IMR-90 (cell line): ENCODE measurements around the gene FXYD4. TPM values are rescaled to one million over a fixed set of nuclear protein-coding genes. Genes with fewer than 3 reads are reported as not detected.

Source experiments
- ATAC-seq: fragments of 200-7000 bp; cut with Tn5 transposase; 2 replicates; pipeline ENCODE4 v1.9.1; 2020; ENCODE audit warnings: low read depth, mild to moderate bottlenecking, moderate library complexity
- BruUV-seq: library from RNA; stranded (reverse); fragments of 400-500 nt; replicated peaks from 2 replicates; lab custom pipeline; 2021; lab: Mats Ljungman, UMichigan
- CTCF ChIA-PET: fragments of 300-600 bp; formaldehyde crosslinking; extraction: SDS; loops from one replicate; lab custom pipeline; 2021; ENCODE audit warnings: antibody characterized with exemption; lab: Yijun Ruan, JAX
- POLR2A ChIA-PET: fragments of 300-600 bp; sonication (Branson Sonifier 250); formaldehyde crosslinking; loops from one replicate; lab custom pipeline; 2022; ENCODE audit warnings: antibody characterized with exemption; ENCODE audit not compliant: unreplicated experiment; lab: Charles Lee
- DNase-seq: peaks from one replicate; pipeline ENCODE4 v3.0.0; 2013
- H2AFZ ChIP-seq: replicated peaks from 2 replicates; pipeline ENCODE3; 2013; ENCODE audit warnings: low read length, mild to moderate bottlenecking; ENCODE audit not compliant: poor library complexity
- H2AK5ac ChIP-seq: 2 replicates; pipeline ENCODE4 v1.6.1; 2013; ENCODE audit warnings: low read depth, low read length, inconsistent platforms
- H2AK9ac ChIP-seq: replicated peaks from 2 replicates; pipeline ENCODE3; 2013; ENCODE audit warnings: mild to moderate bottlenecking, low read depth, low read length, moderate library complexity; ENCODE audit not compliant: poor library complexity
- H2BK120ac ChIP-seq: 2 replicates; pipeline ENCODE4 v1.6.1; 2013; ENCODE audit warnings: low read depth, low read length, inconsistent platforms
- H2BK15ac ChIP-seq: 3 replicates; pipeline ENCODE4 v1.6.1; 2013; ENCODE audit warnings: low read depth, low read length, inconsistent platforms
- H2BK20ac ChIP-seq: 2 replicates; pipeline ENCODE4 v1.6.1; 2013; ENCODE audit warnings: low read depth, mild to moderate bottlenecking, inconsistent platforms, low read length, moderate library complexity
- H2BK5ac ChIP-seq: 2 replicates; pipeline ENCODE4 v1.6.1; 2013; ENCODE audit warnings: mild to moderate bottlenecking, low read depth, low read length, inconsistent platforms; ENCODE audit not compliant: poor library complexity, severe bottlenecking
- H3K14ac ChIP-seq: replicated peaks from 2 replicates; pipeline ENCODE4 v1.6.1; 2013; ENCODE audit warnings: low read depth, low read length, inconsistent platforms
- H3K18ac ChIP-seq: 2 replicates; pipeline ENCODE4 v1.6.1; 2013; ENCODE audit warnings: low read depth, low read length, control low read depth
- H3K23ac ChIP-seq: 2 replicates; pipeline ENCODE4 v1.6.1; 2013; ENCODE audit warnings: low read depth, low read length, inconsistent platforms
- H3K27ac ChIP-seq: 2 replicates; pipeline ENCODE4 v1.5.1; 2013; ENCODE audit warnings: mild to moderate bottlenecking, control low read depth, low read length; ENCODE audit not compliant: insufficient read depth
- H3K27me3 ChIP-seq: 2 replicates; pipeline ENCODE4 v1.6.1; 2013; ENCODE audit warnings: low read length; ENCODE audit not compliant: control insufficient read depth, insufficient read depth
- H3K36me3 ChIP-seq: 2 replicates; pipeline ENCODE4 v1.6.1; 2013; ENCODE audit warnings: low read length, mixed read lengths; ENCODE audit not compliant: control insufficient read depth, insufficient read depth
- H3K4ac ChIP-seq: 2 replicates; pipeline ENCODE4 v1.6.1; 2013; ENCODE audit warnings: low read depth, low read length, inconsistent platforms
- H3K4me1 ChIP-seq: 2 replicates; pipeline ENCODE4 v1.6.1; 2013; ENCODE audit warnings: low read length, mixed read lengths; ENCODE audit not compliant: control insufficient read depth, insufficient read depth
- H3K4me2 ChIP-seq: 2 replicates; pipeline ENCODE4 v1.6.1; 2013; ENCODE audit warnings: low read depth, mild to moderate bottlenecking, control low read depth, low read length, moderate library complexity
- H3K4me3 ChIP-seq: 2 replicates; pipeline ENCODE4 v1.5.1; 2013; ENCODE audit warnings: low read depth, mild to moderate bottlenecking, control low read depth, low read length, moderate library complexity; ENCODE audit not compliant: insufficient read depth
- H3K56ac ChIP-seq: 2 replicates; pipeline ENCODE4 v1.6.1; 2013; ENCODE audit warnings: low read length, inconsistent platforms; ENCODE audit not compliant: insufficient read depth; ENCODE audit errors: extremely low read depth
- H3K79me1 ChIP-seq, 2 experiments: 2 replicates each; pipeline ENCODE4 v1.6.1; 2013; ENCODE audit warnings: low read length in 2 of 2, inconsistent platforms in 1 of 2, low read depth in 1 of 2
- H3K9ac ChIP-seq: 2 replicates; pipeline ENCODE4 v1.6.1; 2013; ENCODE audit warnings: low read depth, low read length, control low read depth
- H3K9me1 ChIP-seq: 2 replicates; pipeline ENCODE4 v1.6.1; 2013; ENCODE audit warnings: low read length, inconsistent platforms; ENCODE audit not compliant: insufficient read depth
- H3K9me3 ChIP-seq: 2 replicates; pipeline ENCODE4 v1.6.1; 2013; ENCODE audit warnings: low read length; ENCODE audit not compliant: control insufficient read depth, insufficient read depth
- H4K20me1 ChIP-seq: 2 replicates; pipeline ENCODE4 v1.6.1; 2013; ENCODE audit warnings: low read length, inconsistent platforms; ENCODE audit not compliant: insufficient read depth
- H4K5ac ChIP-seq: 2 replicates; pipeline ENCODE4 v1.6.1; 2013; ENCODE audit warnings: mild to moderate bottlenecking, low read depth, low read length, control low read depth
- H4K8ac ChIP-seq, 2 experiments: 2 replicates each; pipeline ENCODE4 v1.6.1; 2013; ENCODE audit warnings: low read depth in 2 of 2, low read length in 2 of 2, control low read depth in 1 of 2, inconsistent platforms in 1 of 2
- H4K91ac ChIP-seq: 2 replicates; pipeline ENCODE4 v1.6.1; 2013; ENCODE audit warnings: low read depth, low read length, inconsistent platforms; ENCODE audit not compliant: insufficient read depth
- MXI1 ChIP-seq: IDR thresholded peaks from 2 replicates; pipeline ENCODE4 v1.6.1; 2012; ENCODE audit warnings: low read depth, mild to moderate bottlenecking, low read length, moderate library complexity, borderline replicate concordance
- POLR2A ChIP-seq: IDR thresholded peaks from 2 replicates; pipeline ENCODE4 v1.6.1; 2012; ENCODE audit warnings: mild to moderate bottlenecking, low read depth, low read length
- RAD21 ChIP-seq: IDR thresholded peaks from 2 replicates; pipeline ENCODE4 v1.6.1; 2012; ENCODE audit warnings: low read length, improper control_type of control experiment
- SMC3 ChIP-seq: fragments of 150-350 bp; IDR thresholded peaks from 2 replicates; pipeline ENCODE4 v1.6.1; 2016; ENCODE audit warnings: low read depth, mild to moderate bottlenecking, antibody characterized with exemption, low read length, moderate library complexity
- WGBS, 2 experiments: methylation state at CpG; one replicate each; pipeline versions ENCODE4 v1.1.5 to v1.1.7; 2013; ENCODE audit warnings: missing lambda C conversion rate in 2 of 2; ENCODE audit not compliant: insufficient read length in 1 of 2; ENCODE audit errors: extremely low coverage in 2 of 2; 5-methylcytosine and 5-hydroxymethylcytosine counted together
- dilution Hi-C: fragments of 300-500 bp; cut with HindIII; formaldehyde crosslinking; loops from one replicate; pipeline ENCODE4 v1.14.3; 2018; ENCODE audit warnings: low sequenced_read_pairs; ENCODE audit not compliant: unreplicated experiment
- in situ Hi-C: fragments of 300-500 bp; cut with MboI; formaldehyde crosslinking; loops from 3 replicates; pipeline ENCODE4 v1.14.3; 2019; ENCODE audit warnings: low sequenced_read_pairs, inconsistent platforms, mixed read lengths
- intact Hi-C: fragments of 100-400 bp; cut with micrococcal nuclease; formaldehyde crosslinking; loops from 2 replicates; pipeline ENCODE4 v1.10.0; 2022
- polyA plus RNA-seq, 3 experiments: library from polyadenylated mRNA; depleted of rRNA; stranded (reverse); fragments of >200 nt; gene quantifications; 2 replicates each; pipeline ENCODE4 v1.2.3, GENCODE V29; 2012; ENCODE audit warnings: low replicate concordance in 1 of 3
- total RNA-seq: library from RNA; depleted of rRNA; stranded (reverse); fragments of >200 nt; gene quantifications from 2 replicates; pipeline ENCODE4 v1.2.3, GENCODE V29; 2012

The FXYD4 gene
- total and polyA plus RNA-seq, 2 of the 4 experiments (the other 2 are of a cell fraction) = not detected

GRCh38 chr10:43347997-43348396 is 23.4 kb upstream of the FXYD4 start:
- intact Hi-C loops = loop anchor here (1.0 to 10.0 kb wide), 6 partner anchors 55 to 482 kb away; partner anchors contain the start of gene CSGALNACT2
- no peak overlapping the region for H2BK5ac ChIP-seq
- H3K27me3 ChIP-seq = peaks cover 15% of the 10 kb centered on the region; the same call in 1 of the 2 replicates
- no peak overlapping the region for H2BK15ac ChIP-seq
- TF ChIP-seq SMC3 (no peak), MXI1 (no peak), RAD21 (no peak), POLR2A (no peak)
- H2BK120ac ChIP-seq = no peak overlapping the region
- no peaks in the 10 kb centered on the region for H4K20me1 ChIP-seq
- H3K4ac ChIP-seq = no peak overlapping the region
- no peak overlapping the region for H4K8ac ChIP-seq
- no TSS peak for BruUV-seq
- H3K27ac ChIP-seq = no peak overlapping the region
- no peak overlapping the region for H2BK20ac ChIP-seq
- ATAC-seq (no peak), DNase-seq (no peak)
- H3K23ac ChIP-seq = no peak overlapping the region
- H2AK9ac ChIP-seq = no peak overlapping the region
- H3K4me1 ChIP-seq = no peaks in the 10 kb centered on the region
- H3K79me1 ChIP-seq = no peaks in the 10 kb centered on the region
- no peak overlapping the region for H2AK5ac ChIP-seq
- no peak overlapping the region for H3K4me3 ChIP-seq
- dilution Hi-C loops = no loop called here
- no peaks in the 10 kb centered on the region for H3K9me3 ChIP-seq
- no peak overlapping the region for H3K18ac ChIP-seq
- no CpG with 5 or more reads among the region's 4 CpGs for WGBS, 2 experiments
- H4K91ac ChIP-seq = no peak overlapping the region
- H3K4me2 ChIP-seq = no peak overlapping the region
- no peaks in the 10 kb centered on the region for H3K36me3 ChIP-seq
- CTCF ChIA-PET = interaction anchor here (0.6 kb wide), 1 partner anchor 47 kb away, joined by 4 read pairs; no protein-coding TSS in a partner anchor
- H3K9me1 ChIP-seq = no peaks in the 10 kb centered on the region
- no peak overlapping the region for H3K9ac ChIP-seq
- POLR2A ChIA-PET = no interaction called here
- H3K56ac ChIP-seq = no peak overlapping the region
- no peak overlapping the region for H4K5ac ChIP-seq
- no peak overlapping the region for H2AFZ ChIP-seq
- H3K14ac ChIP-seq = no peak overlapping the region
- in situ Hi-C loops = no loop called here
